Trophoblast cell (in vitro differentiated cells and primary cell): ENCODE measurements around the gene SUMO1.
A peak's percentile ranks its signal among the peaks of the same experiment; 100 is the strongest.

Experiments
- DNase-seq, 2 donors: peaks; one replicate each; pipeline ENCODE4 v3.0.0-alpha.2; 2016
- H2AFZ ChIP-seq: 2 replicates; pipeline ENCODE4 v1.6.1; 2013; ENCODE audit warnings: low read length, moderate library complexity, mild to moderate bottlenecking; ENCODE audit not compliant: insufficient read depth, poor library complexity
- H2AK5ac ChIP-seq: 2 replicates; pipeline ENCODE4 v1.6.1; 2013; ENCODE audit warnings: mild to moderate bottlenecking, low read length
- H2BK120ac ChIP-seq: 2 replicates; pipeline ENCODE4 v1.6.1; 2013; ENCODE audit warnings: low read length, mild to moderate bottlenecking, moderate library complexity; ENCODE audit not compliant: insufficient read depth, poor library complexity
- H2BK12ac ChIP-seq: 2 replicates; pipeline ENCODE4 v1.6.1; 2013; ENCODE audit warnings: mild to moderate bottlenecking, low read length, moderate library complexity
- H2BK5ac ChIP-seq: 2 replicates; pipeline ENCODE4 v1.6.1; 2013; ENCODE audit warnings: low read length, low read depth, moderate library complexity, mild to moderate bottlenecking; ENCODE audit not compliant: poor library complexity
- H3K14ac ChIP-seq: 2 replicates; pipeline ENCODE4 v1.6.1; 2013; ENCODE audit warnings: mild to moderate bottlenecking, low read length
- H3K18ac ChIP-seq: 2 replicates; pipeline ENCODE4 v1.6.1; 2013; ENCODE audit warnings: mild to moderate bottlenecking, low read length
- H3K23ac ChIP-seq: 2 replicates; pipeline ENCODE4 v1.6.1; 2013; ENCODE audit warnings: low read length
- H3K27ac ChIP-seq: 2 replicates; pipeline ENCODE4 v1.5.1; 2013; ENCODE audit warnings: low read depth, mild to moderate bottlenecking, inconsistent platforms, low read length, moderate library complexity
- H3K27me3 ChIP-seq: 2 replicates; pipeline ENCODE4 v1.6.1; 2013; ENCODE audit warnings: inconsistent platforms, mild to moderate bottlenecking, low read length, moderate library complexity; ENCODE audit not compliant: insufficient read depth
- H3K36me3 ChIP-seq, 2 experiments: 1 replicate in 1 of 2; 2 replicates in 1 of 2; pipeline ENCODE4 v1.6.1; 2013; ENCODE audit warnings: low read length in 2 of 2, mild to moderate bottlenecking in 2 of 2, moderate library complexity in 1 of 2; ENCODE audit not compliant: insufficient read depth in 2 of 2, control insufficient read depth in 1 of 2
- H3K4ac ChIP-seq: 2 replicates; pipeline ENCODE4 v1.6.1; 2013; ENCODE audit warnings: low read depth, mild to moderate bottlenecking, low read length, moderate library complexity
- H3K4me1 ChIP-seq, 2 experiments: 1 replicate in 1 of 2; 2 replicates in 1 of 2; pipeline ENCODE4 v1.6.1; 2013; ENCODE audit warnings: low read length in 2 of 2, mild to moderate bottlenecking in 2 of 2, moderate library complexity in 1 of 2; ENCODE audit not compliant: insufficient read depth in 2 of 2, control insufficient read depth in 1 of 2
- H3K4me2 ChIP-seq: 2 replicates; pipeline ENCODE4 v1.6.1; 2013; ENCODE audit warnings: inconsistent platforms, mild to moderate bottlenecking, low read length, moderate library complexity
- H3K4me3 ChIP-seq: 2 replicates; pipeline ENCODE4 v1.5.1; 2013; ENCODE audit warnings: mild to moderate bottlenecking, low read depth, low read length, inconsistent platforms
- H3K79me1 ChIP-seq: one replicate; pipeline ENCODE4 v1.6.1; 2013; ENCODE audit warnings: low read length
- H3K79me2 ChIP-seq: 2 replicates; pipeline ENCODE4 v1.6.1; 2013; ENCODE audit warnings: low read length, mild to moderate bottlenecking; ENCODE audit not compliant: control insufficient read depth, insufficient read depth, poor library complexity
- H3K9ac ChIP-seq: 2 replicates; pipeline ENCODE4 v1.6.1; 2013; ENCODE audit warnings: mild to moderate bottlenecking, low read length
- H3K9me3 ChIP-seq: 2 replicates; pipeline ENCODE4 v1.6.1; 2013; ENCODE audit warnings: low read depth, mild to moderate bottlenecking, control low read depth, inconsistent platforms, low read length; ENCODE audit not compliant: insufficient read depth
- H4K12ac ChIP-seq: 2 replicates; pipeline ENCODE4 v1.6.1; 2013; ENCODE audit warnings: low read depth, mild to moderate bottlenecking, low read length, moderate library complexity
- H4K8ac ChIP-seq: 2 replicates; pipeline ENCODE4 v1.6.1; 2013; ENCODE audit warnings: low read depth, mild to moderate bottlenecking, low read length, moderate library complexity
- H4K91ac ChIP-seq: one replicate; pipeline ENCODE4 v1.6.1; 2013; ENCODE audit warnings: low read depth, mild to moderate bottlenecking, low read length, moderate library complexity
- WGBS: extraction: QIAGEN DNeasy Blood & Tissue Kit; methylation state at CpG from one replicate; pipeline ENCODE4 v1.1.7; 2013; ENCODE audit warnings: missing lambda C conversion rate; ENCODE audit not compliant: insufficient read length, insufficient coverage; ENCODE audit errors: extremely low coverage; 5-methylcytosine and 5-hydroxymethylcytosine counted together

The SUMO1 gene

DNA sequence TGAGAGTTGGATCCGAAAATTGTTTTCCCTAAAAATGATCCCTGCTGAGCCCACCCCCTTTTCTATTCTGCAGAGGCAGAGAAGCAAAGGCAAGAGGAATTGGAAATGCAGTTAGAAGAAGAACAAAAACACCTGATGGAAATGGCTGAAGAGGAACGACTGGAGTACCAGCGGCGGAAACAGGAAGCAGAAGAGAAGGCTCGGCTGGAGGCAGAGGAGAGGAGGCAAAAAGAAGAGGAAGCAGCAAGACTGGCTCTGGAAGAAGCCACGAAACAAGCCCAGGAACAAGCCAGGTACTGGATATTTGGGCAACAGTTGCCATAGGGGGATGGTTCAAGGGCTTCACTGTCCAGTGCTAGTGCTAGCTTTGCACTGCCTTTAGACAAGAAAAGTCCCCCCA, 41.7 kb downstream of the SUMO1 start:
- no peaks in the 10 kb centered on the region for H3K4me1 ChIP-seq
- no peak overlapping the region for H3K4ac ChIP-seq
- no CpG with 5 or more reads among the region's 6 CpGs for WGBS
- no peak overlapping the region for H4K12ac ChIP-seq
- no peaks in the 10 kb centered on the region for H3K27me3 ChIP-seq
- H3K27ac ChIP-seq = no peak overlapping the region
- peaks cover 0 to 2% of the 10 kb centered on the region in 2 experiments for H3K36me3 ChIP-seq
- H3K9me3 ChIP-seq = no peaks in the 10 kb centered on the region
- H4K91ac ChIP-seq = no peak overlapping the region
- DNase-seq = peak in 1 of 2 donors; percentile 32
- H3K18ac ChIP-seq = no peak overlapping the region
- no peak overlapping the region for H2AFZ ChIP-seq
- no peak overlapping the region for H2BK120ac ChIP-seq
- H2BK12ac ChIP-seq = no peak overlapping the region
- H4K8ac ChIP-seq = no peak overlapping the region
- H3K79me2 ChIP-seq = no peaks in the 10 kb centered on the region
- no peak overlapping the region for H2BK5ac ChIP-seq
- no peak overlapping the region for H3K4me2 ChIP-seq
- no peak overlapping the region for H3K14ac ChIP-seq
- no peak overlapping the region for H2AK5ac ChIP-seq
- H3K23ac ChIP-seq = no peak overlapping the region
- no peak overlapping the region for H3K9ac ChIP-seq
- H3K79me1 ChIP-seq = no peaks in the 10 kb centered on the region
- H3K4me3 ChIP-seq = no peak overlapping the region

- H3K4me1 ChIP-seq = no peaks in the 10 kb centered on the region
- H3K27me3 ChIP-seq = no peaks in the 10 kb centered on the region
- DNase-seq = no peak
- no peaks in the 10 kb centered on the region for H3K79me1 ChIP-seq
- no peak overlapping the region for H2AFZ ChIP-seq
- no peak overlapping the region for H3K9ac ChIP-seq
- H3K4me2 ChIP-seq = no peak overlapping the region
- no peak overlapping the region for H2AK5ac ChIP-seq
- H3K79me2 ChIP-seq = no peaks in the 10 kb centered on the region
- H2BK12ac ChIP-seq = no peak overlapping the region
- H4K91ac ChIP-seq = no peak overlapping the region
- no peak overlapping the region for H3K23ac ChIP-seq
- no CpG with 5 or more reads among the region's 3 CpGs for WGBS
- H2BK5ac ChIP-seq = no peak overlapping the region
- H4K12ac ChIP-seq = no peak overlapping the region
- H4K8ac ChIP-seq = no peak overlapping the region
- H2BK120ac ChIP-seq = no peak overlapping the region
- H3K14ac ChIP-seq = no peak overlapping the region
- no peaks in the 10 kb centered on the region for H3K9me3 ChIP-seq
- H3K4me3 ChIP-seq = no peak overlapping the region
- no peak overlapping the region for H3K27ac ChIP-seq
- H3K18ac ChIP-seq = no peak overlapping the region
- H3K36me3 ChIP-seq = no peaks in the 10 kb centered on the region
- H3K4ac ChIP-seq = no peak overlapping the region
Measured at GRCh38 chr2:202194418-202194817, 44.0 kb downstream of the SUMO1 start.

GRCh38 chr2:202193881-202194353, 44.5 kb downstream of the SUMO1 start:
- DNase-seq = no peak
- no peaks in the 10 kb centered on the region for H3K36me3 ChIP-seq
- no peak overlapping the region for H3K27ac ChIP-seq

DNA sequence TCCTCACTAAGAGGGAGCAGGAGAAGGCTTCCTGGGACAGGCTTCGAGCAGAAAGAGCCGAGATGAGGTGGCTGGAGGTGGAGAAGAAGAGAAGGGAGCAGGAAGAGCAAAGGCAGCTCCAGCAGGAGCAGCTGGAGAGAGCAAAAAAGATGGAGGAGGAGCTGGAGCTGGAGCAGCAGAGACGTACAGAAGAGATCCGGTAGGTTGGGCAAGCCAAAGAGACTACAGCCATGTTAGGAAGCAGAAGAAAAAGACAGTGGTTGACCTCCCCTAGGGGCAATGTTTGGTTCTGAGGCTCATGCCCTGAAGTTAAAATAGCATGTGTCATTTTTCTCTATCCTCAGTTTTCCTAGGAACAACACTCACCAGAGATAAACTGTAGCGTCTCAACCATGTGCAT, 45.1 kb downstream of the SUMO1 start:
- Histone ChIP-seq H4K91ac (no peak overlapping the region), H3K14ac (no peak overlapping the region), H3K4me1 (no peaks in the 10 kb centered on the region), H3K27ac (no peak overlapping the region), H3K18ac (no peak overlapping the region), H3K4ac (no peak overlapping the region), H3K79me2 (no peaks in the 10 kb centered on the region), H4K8ac (no peak overlapping the region), H3K79me1 (no peaks in the 10 kb centered on the region), H3K23ac (no peak overlapping the region), H3K4me3 (no peak overlapping the region), H3K27me3 (no peaks in the 10 kb centered on the region), H4K12ac (no peak overlapping the region), H2AK5ac (no peak overlapping the region), H2AFZ (no peak overlapping the region), H3K4me2 (no peak overlapping the region), H3K36me3 (no peaks in the 10 kb centered on the region), H3K9ac (no peak overlapping the region), H2BK5ac (no peak overlapping the region), H2BK120ac (no peak overlapping the region), H2BK12ac (no peak overlapping the region), H3K9me3 (no peaks in the 10 kb centered on the region)
- DNase-seq = no peak
- no CpG with 5 or more reads among the region's 5 CpGs for WGBS

More at GRCh38 chr2:202193881-202194353, 44.5 kb downstream of the SUMO1 start:
- no peaks in the 10 kb centered on the region for H3K9me3 ChIP-seq
- H4K8ac ChIP-seq = no peak overlapping the region
- no peak overlapping the region for H3K9ac ChIP-seq
- no peak overlapping the region for H2BK5ac ChIP-seq
- H3K4me3 ChIP-seq = no peak overlapping the region
- H3K4ac ChIP-seq = no peak overlapping the region
- no peaks in the 10 kb centered on the region for H3K79me2 ChIP-seq
- no peak overlapping the region for H2BK12ac ChIP-seq
- H2BK120ac ChIP-seq = no peak overlapping the region
- H3K18ac ChIP-seq = no peak overlapping the region
- no peak overlapping the region for H3K14ac ChIP-seq
- H4K12ac ChIP-seq = no peak overlapping the region
- WGBS = no CpG with 5 or more reads among the region's 7 CpGs
- no peaks in the 10 kb centered on the region for H3K4me1 ChIP-seq
- H2AFZ ChIP-seq = no peak overlapping the region
- no peaks in the 10 kb centered on the region for H3K79me1 ChIP-seq
- H3K23ac ChIP-seq = no peak overlapping the region
- no peak overlapping the region for H2AK5ac ChIP-seq
- H3K27me3 ChIP-seq = no peaks in the 10 kb centered on the region
- no peak overlapping the region for H4K91ac ChIP-seq
- no peak overlapping the region for H3K4me2 ChIP-seq
